GM23338 (cell line): ENCODE data around the gene HS6ST2. TPM values are rescaled to one million over a fixed set of nuclear protein-coding genes. Genes with fewer than 3 reads are reported as not detected.
A peak's percentile ranks its signal among the peaks of the same experiment; 100 is the strongest.

Source experiments
- ATAC-seq: fragments of 200-7000 bp; cut with Tn5 transposase; 3 replicates; pipeline ENCODE4 v1.9.1; 2020
- DNase-seq: peaks from one replicate; pipeline ENCODE4 v3.0.0-alpha.2; 2015; ENCODE audit warnings: low spot score
- H2AFZ ChIP-seq: fragments of 200-600 bp; sonication (generic); 2 replicates; pipeline ENCODE4 v1.8.0; 2016; ENCODE audit warnings: antibody characterized with exemption, mild to moderate bottlenecking, moderate library complexity
- H3F3A ChIP-seq: fragments of 200-600 bp; sonication (generic); replicated peaks from 2 replicates; pipeline ENCODE4 v1.8.0; 2017; ENCODE audit warnings: antibody characterized with exemption, mixed run types, low read depth
- H3K27ac ChIP-seq: fragments of 200-600 bp; sonication (generic); 2 replicates; pipeline ENCODE4 v1.6.1; 2016; ENCODE audit warnings: low read depth
- H3K27me3 ChIP-seq: fragments of 200-600 bp; sonication (generic); 2 replicates; pipeline ENCODE4 v1.8.0; 2016; ENCODE audit warnings: mild to moderate bottlenecking, mixed run types, moderate library complexity; ENCODE audit not compliant: insufficient read depth
- H3K36me3 ChIP-seq: fragments of 200-600 bp; sonication (generic); 2 replicates; pipeline ENCODE4 v1.8.0; 2016; ENCODE audit warnings: mild to moderate bottlenecking; ENCODE audit not compliant: insufficient read depth
- H3K4me1 ChIP-seq: fragments of 200-600 bp; sonication (generic); 2 replicates; pipeline ENCODE4 v1.8.0; 2016; ENCODE audit warnings: mild to moderate bottlenecking, moderate library complexity; ENCODE audit not compliant: insufficient read depth
- H3K4me2 ChIP-seq: fragments of 200-600 bp; sonication (generic); 2 replicates; pipeline ENCODE4 v1.7.1; 2017; ENCODE audit warnings: mixed run types
- H3K4me3 ChIP-seq: fragments of 200-600 bp; sonication (generic); 2 replicates; pipeline ENCODE4 v1.6.1; 2016; ENCODE audit warnings: mixed run types
- H3K79me2 ChIP-seq: fragments of 200-600 bp; sonication (generic); replicated peaks from 2 replicates; pipeline ENCODE4 v1.8.0; 2017; ENCODE audit warnings: mild to moderate bottlenecking; ENCODE audit not compliant: insufficient read depth
- H3K9me2 ChIP-seq: fragments of 200-600 bp; sonication (generic); 2 replicates; pipeline ENCODE4 v1.8.0; 2017; ENCODE audit not compliant: insufficient read depth
- H4K20me1 ChIP-seq: fragments of 200-600 bp; sonication (generic); replicated peaks from 2 replicates; pipeline ENCODE4 v1.8.0; 2017; ENCODE audit warnings: mild to moderate bottlenecking; ENCODE audit not compliant: insufficient read depth
- H3K27ac Mint-ChIP-seq: 2 replicates; pipeline ENCODE4 v1.8.0; 2020; ENCODE audit warnings: inconsistent platforms, mild to moderate bottlenecking, moderate library complexity, mixed read lengths
- H3K27me3 Mint-ChIP-seq: 3 replicates; pipeline ENCODE4 v1.8.0; 2022; ENCODE audit warnings: low read depth, mild to moderate bottlenecking, moderate library complexity, mixed read lengths, inconsistent platforms; ENCODE audit not compliant: insufficient read depth, poor library complexity
- H3K36me3 Mint-ChIP-seq: 3 replicates; pipeline ENCODE4 v1.8.0; 2021; ENCODE audit warnings: low read depth, mild to moderate bottlenecking, inconsistent platforms, moderate library complexity, mixed read lengths
- H3K4me1 Mint-ChIP-seq: 3 replicates; pipeline ENCODE4 v1.8.0; 2020; ENCODE audit warnings: mild to moderate bottlenecking, inconsistent platforms, mixed read lengths
- H3K4me3 Mint-ChIP-seq: 3 replicates; pipeline ENCODE4 v1.8.0; 2021; ENCODE audit warnings: moderate library complexity, mild to moderate bottlenecking, inconsistent platforms, mixed read lengths
- H3K9me3 Mint-ChIP-seq: 3 replicates; pipeline ENCODE4 v1.8.0; 2020; ENCODE audit warnings: moderate library complexity, mild to moderate bottlenecking, inconsistent platforms, mixed read lengths
- CREB1 ChIP-seq: fragments of 250-450 bp; sonication (Bioruptor Pico); IDR thresholded peaks from 2 replicates; pipeline ENCODE4 v1.5.0; 2020; ENCODE audit warnings: low read depth, mild to moderate bottlenecking, moderate library complexity
- EZH2 ChIP-seq: fragments of 200-600 bp; sonication (generic); IDR thresholded peaks from one replicate; pipeline ENCODE4 v1.8.0; 2017; ENCODE audit warnings: antibody characterized with exemption, mild to moderate bottlenecking, low read depth; ENCODE audit not compliant: unreplicated experiment
- JUNB ChIP-seq: IDR thresholded peaks from one replicate; pipeline ENCODE4 v1.6.1; 2016; ENCODE audit warnings: antibody characterized with exemption; ENCODE audit not compliant: unreplicated experiment
- NANOG ChIP-seq: IDR thresholded peaks from 2 replicates; pipeline ENCODE4 v1.6.1; 2016; ENCODE audit warnings: antibody characterized with exemption, borderline replicate concordance
- POLR2AphosphoS5 ChIP-seq: IDR thresholded peaks from 2 replicates; pipeline ENCODE4 v1.6.1; 2016; ENCODE audit warnings: antibody characterized with exemption, low read depth
- STAT1 ChIP-seq: IDR thresholded peaks from one replicate; pipeline ENCODE4 v1.6.1; 2016; ENCODE audit warnings: antibody characterized with exemption; ENCODE audit not compliant: unreplicated experiment
- ZNF114 ChIP-seq: fragments of 250-450 bp; sonication (Bioruptor Pico); IDR thresholded peaks from 2 replicates; pipeline ENCODE4 v1.5.0; 2020; ENCODE audit warnings: mild to moderate bottlenecking, moderate library complexity
- ZNF331 ChIP-seq: fragments of 250-450 bp; sonication (Bioruptor Pico); IDR thresholded peaks from 2 replicates; pipeline ENCODE4 v1.5.0; 2020; ENCODE audit warnings: low read depth, mild to moderate bottlenecking, moderate library complexity
- polyA plus RNA-seq: library from polyadenylated mRNA; unstranded; fragments of >200 nt; fragmentation: Nextera tagmentation; extraction: Ambion mirVana; gene quantifications from 2 replicates; pipeline ENCODE4 v1.2.1, GENCODE V29; 2016
- total RNA-seq: library from RNA; depleted of rRNA; stranded (reverse); fragments of >200 nt; shearing (Covaris generic); gene quantifications from 2 replicates; pipeline ENCODE4 v1.2.3, GENCODE V29; 2014
- TF ChIP-seq, protein P1 (sequence below): IDR thresholded peaks from 2 replicates; pipeline ENCODE4 v1.6.1; 2016; ENCODE audit warnings: antibody characterized with exemption
- TF ChIP-seq, protein P2 (sequence below), 2 experiments: fragments of 200-600 bp in 1 of 2; sonication (generic) in 1 of 2; conservative IDR thresholded peaks; 2 replicates each; pipeline versions ENCODE4 v1.5.1 to v1.6.1; 2016 to 2017; ENCODE audit warnings: antibody characterized with exemption in 2 of 2, low read depth in 2 of 2, mild to moderate bottlenecking in 2 of 2, moderate library complexity in 1 of 2
- TF ChIP-seq, protein P3 (sequence below): IDR thresholded peaks from one replicate; pipeline ENCODE4 v1.6.1; 2018; ENCODE audit warnings: antibody characterized with exemption; ENCODE audit not compliant: unreplicated experiment

The HS6ST2 gene
- total and polyA plus RNA-seq, 2 experiments from 2014 or later = 0.82 to 4.8 TPM

DNA sequence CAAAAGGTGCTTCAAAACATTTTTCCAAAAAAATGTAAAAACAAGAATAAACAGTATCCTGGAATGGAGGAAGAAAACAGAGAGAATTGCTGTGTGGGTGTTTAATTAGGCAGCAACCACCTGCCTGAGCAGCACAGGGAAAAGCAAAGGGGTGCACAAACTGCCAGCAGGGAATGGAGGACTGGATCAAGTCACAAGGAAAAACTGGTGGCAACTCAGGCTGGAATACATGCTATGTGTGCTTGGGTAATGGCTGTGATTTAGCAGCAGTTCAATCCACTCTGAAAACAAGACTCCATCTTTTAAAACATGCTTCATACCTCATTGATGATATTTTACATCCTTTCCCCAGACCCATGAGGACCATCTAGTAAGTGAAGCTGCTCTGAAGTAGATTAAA lies 179.5 kb downstream of the HS6ST2 start:
- no peaks in the 10 kb centered on the region for H3F3A ChIP-seq
- no peak for TF ChIP-seq CREB1 (CRISPR knock-in tag)
- TF ChIP-seq JUNB = no peak
- TF ChIP-seq, protein P1, sequence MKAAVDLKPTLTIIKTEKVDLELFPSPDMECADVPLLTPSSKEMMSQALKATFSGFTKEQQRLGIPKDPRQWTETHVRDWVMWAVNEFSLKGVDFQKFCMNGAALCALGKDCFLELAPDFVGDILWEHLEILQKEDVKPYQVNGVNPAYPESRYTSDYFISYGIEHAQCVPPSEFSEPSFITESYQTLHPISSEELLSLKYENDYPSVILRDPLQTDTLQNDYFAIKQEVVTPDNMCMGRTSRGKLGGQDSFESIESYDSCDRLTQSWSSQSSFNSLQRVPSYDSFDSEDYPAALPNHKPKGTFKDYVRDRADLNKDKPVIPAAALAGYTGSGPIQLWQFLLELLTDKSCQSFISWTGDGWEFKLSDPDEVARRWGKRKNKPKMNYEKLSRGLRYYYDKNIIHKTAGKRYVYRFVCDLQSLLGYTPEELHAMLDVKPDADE = no peak
- TF ChIP-seq POLR2AphosphoS5 = no peak
- TF ChIP-seq, protein P2, sequence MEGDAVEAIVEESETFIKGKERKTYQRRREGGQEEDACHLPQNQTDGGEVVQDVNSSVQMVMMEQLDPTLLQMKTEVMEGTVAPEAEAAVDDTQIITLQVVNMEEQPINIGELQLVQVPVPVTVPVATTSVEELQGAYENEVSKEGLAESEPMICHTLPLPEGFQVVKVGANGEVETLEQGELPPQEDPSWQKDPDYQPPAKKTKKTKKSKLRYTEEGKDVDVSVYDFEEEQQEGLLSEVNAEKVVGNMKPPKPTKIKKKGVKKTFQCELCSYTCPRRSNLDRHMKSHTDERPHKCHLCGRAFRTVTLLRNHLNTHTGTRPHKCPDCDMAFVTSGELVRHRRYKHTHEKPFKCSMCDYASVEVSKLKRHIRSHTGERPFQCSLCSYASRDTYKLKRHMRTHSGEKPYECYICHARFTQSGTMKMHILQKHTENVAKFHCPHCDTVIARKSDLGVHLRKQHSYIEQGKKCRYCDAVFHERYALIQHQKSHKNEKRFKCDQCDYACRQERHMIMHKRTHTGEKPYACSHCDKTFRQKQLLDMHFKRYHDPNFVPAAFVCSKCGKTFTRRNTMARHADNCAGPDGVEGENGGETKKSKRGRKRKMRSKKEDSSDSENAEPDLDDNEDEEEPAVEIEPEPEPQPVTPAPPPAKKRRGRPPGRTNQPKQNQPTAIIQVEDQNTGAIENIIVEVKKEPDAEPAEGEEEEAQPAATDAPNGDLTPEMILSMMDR (conservative IDR thresholded peaks at IDR 0.05; ENCODE audit: low read depth in 2 of 2) = no peak
- no peak for TF ChIP-seq STAT1
- TF ChIP-seq NANOG = no peak
- TF ChIP-seq ZNF331 (CRISPR knock-in tag) = no peak
- TF ChIP-seq EZH2 = no peak
- TF ChIP-seq ZNF114 (CRISPR knock-in tag) = no peak
- ATAC-seq (no peak), DNase-seq (no peak)
- H3K4me2 ChIP-seq = no peak overlapping the region
- H3K79me2 ChIP-seq = no peaks in the 10 kb centered on the region
- H3K9me2 ChIP-seq = no peaks in the 10 kb centered on the region
- H4K20me1 ChIP-seq = no peaks in the 10 kb centered on the region
- Mint-ChIP-seq H3K27me3 (peaks cover 5% of the 10 kb centered on the region), H3K4me1 (peaks cover 16% of the 10 kb centered on the region), H3K36me3 (no peaks in the 10 kb centered on the region), H3K27ac (no peak overlapping the region), H3K9me3 (no peaks in the 10 kb centered on the region), H3K4me3 (no peak overlapping the region)
- H2AFZ ChIP-seq = no peak overlapping the region
- no peak overlapping the region for H3K4me3 ChIP-seq
- no peaks in the 10 kb centered on the region for H3K36me3 ChIP-seq
- no peak overlapping the region for H3K27ac ChIP-seq
- H3K4me1 ChIP-seq = peaks cover 8% of the 10 kb centered on the region
- no peaks in the 10 kb centered on the region for H3K27me3 ChIP-seq

DNA sequence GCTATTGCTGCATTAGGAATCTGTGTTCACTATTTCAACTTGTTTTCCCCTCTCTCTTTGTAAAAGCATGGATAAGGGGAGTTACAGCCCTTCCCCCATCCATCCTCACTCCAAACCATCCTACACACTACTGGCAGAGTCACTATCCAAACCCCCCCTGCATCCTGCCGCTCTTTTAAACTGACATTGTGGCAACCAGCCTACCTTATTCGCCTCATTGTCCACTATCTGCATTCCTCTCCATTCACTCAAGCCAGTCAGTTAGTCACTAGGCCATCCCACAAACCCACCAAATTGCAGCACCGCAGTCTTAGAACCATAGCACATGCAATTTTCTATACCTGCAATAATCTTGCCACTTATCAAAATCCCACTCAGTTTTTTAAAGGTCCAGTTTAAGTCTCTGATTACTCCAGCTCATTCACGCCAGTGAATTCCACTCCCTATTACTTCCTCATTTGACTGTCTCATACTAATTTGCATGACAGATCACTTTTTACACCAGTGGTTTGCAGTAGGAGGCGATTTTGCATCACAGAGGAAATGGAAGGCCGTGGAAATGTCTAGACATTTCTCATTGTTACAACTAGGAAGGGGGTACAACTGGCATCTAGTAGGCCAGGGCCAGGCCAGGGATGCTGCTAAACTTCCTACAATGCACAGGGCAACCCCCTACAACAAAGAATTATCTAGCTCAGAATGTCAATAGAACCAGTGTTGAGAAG lies 181.8 kb downstream of the HS6ST2 start:
- H2AFZ ChIP-seq = no peak overlapping the region
- Mint-ChIP-seq H3K27me3 (peaks cover 5% of the 10 kb centered on the region), H3K4me3 (no peak overlapping the region), H3K27ac (peak overlapping the region; percentile 14; the same call in 1 of the 2 replicates), H3K4me1 (peaks cover 13% of the 10 kb centered on the region), H3K9me3 (no peaks in the 10 kb centered on the region), H3K36me3 (no peaks in the 10 kb centered on the region)
- no peaks in the 10 kb centered on the region for H3K9me2 ChIP-seq
- H3K4me3 ChIP-seq = no peak overlapping the region
- H3K27ac ChIP-seq = no peak overlapping the region
- ATAC-seq (peak; percentile 59), DNase-seq (peak; percentile 13)
- H3K79me2 ChIP-seq = no peaks in the 10 kb centered on the region
- H3K36me3 ChIP-seq = no peaks in the 10 kb centered on the region
- peaks cover 8% of the 10 kb centered on the region for H3K4me1 ChIP-seq
- H3K27me3 ChIP-seq = no peaks in the 10 kb centered on the region
- peak overlapping the region; percentile 27; the same call in 1 of the 2 replicates for H3K4me2 ChIP-seq
- H3F3A ChIP-seq = no peaks in the 10 kb centered on the region
- H4K20me1 ChIP-seq = no peaks in the 10 kb centered on the region
- no peak for TF ChIP-seq STAT1
- TF ChIP-seq, protein P3, sequence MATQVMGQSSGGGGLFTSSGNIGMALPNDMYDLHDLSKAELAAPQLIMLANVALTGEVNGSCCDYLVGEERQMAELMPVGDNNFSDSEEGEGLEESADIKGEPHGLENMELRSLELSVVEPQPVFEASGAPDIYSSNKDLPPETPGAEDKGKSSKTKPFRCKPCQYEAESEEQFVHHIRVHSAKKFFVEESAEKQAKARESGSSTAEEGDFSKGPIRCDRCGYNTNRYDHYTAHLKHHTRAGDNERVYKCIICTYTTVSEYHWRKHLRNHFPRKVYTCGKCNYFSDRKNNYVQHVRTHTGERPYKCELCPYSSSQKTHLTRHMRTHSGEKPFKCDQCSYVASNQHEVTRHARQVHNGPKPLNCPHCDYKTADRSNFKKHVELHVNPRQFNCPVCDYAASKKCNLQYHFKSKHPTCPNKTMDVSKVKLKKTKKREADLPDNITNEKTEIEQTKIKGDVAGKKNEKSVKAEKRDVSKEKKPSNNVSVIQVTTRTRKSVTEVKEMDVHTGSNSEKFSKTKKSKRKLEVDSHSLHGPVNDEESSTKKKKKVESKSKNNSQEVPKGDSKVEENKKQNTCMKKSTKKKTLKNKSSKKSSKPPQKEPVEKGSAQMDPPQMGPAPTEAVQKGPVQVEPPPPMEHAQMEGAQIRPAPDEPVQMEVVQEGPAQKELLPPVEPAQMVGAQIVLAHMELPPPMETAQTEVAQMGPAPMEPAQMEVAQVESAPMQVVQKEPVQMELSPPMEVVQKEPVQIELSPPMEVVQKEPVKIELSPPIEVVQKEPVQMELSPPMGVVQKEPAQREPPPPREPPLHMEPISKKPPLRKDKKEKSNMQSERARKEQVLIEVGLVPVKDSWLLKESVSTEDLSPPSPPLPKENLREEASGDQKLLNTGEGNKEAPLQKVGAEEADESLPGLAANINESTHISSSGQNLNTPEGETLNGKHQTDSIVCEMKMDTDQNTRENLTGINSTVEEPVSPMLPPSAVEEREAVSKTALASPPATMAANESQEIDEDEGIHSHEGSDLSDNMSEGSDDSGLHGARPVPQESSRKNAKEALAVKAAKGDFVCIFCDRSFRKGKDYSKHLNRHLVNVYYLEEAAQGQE = no peak
- no peak for TF ChIP-seq POLR2AphosphoS5
